Left ventricle myocardium superior (tissue), 1 donor: Measurements from ENCODE around the gene CCR7. TPM values are rescaled to one million over a fixed set of nuclear protein-coding genes. Genes with fewer than 3 reads are reported as not detected.

ENCODE experiments used
- ATAC-seq: fragments of 200-7000 bp; cut with Tn5 transposase; one replicate; pipeline ENCODE4 v1.9.1; 2020; ENCODE audit warnings: mild to moderate bottlenecking, moderate library complexity
- DNase-seq: peaks from one replicate; pipeline ENCODE4 v3.0.0-alpha.2; 2020
- intact Hi-C: fragments of 100-400 bp; cut with micrococcal nuclease; formaldehyde crosslinking; loops from one replicate; pipeline ENCODE4 v1.11.0; 2022
- total RNA-seq: library from RNA; stranded (reverse); fragmentation: NEBNext Ultra II Directional; extraction: Animal tissue kit (Norgen Biotek cat#: 25700); gene quantifications from one replicate; pipeline ENCODE4 v1.2.1, GENCODE V29; 2021
- donor health status: DM: no; HTN: yes; CAD: no; lungs with severe emphysema.

Gene CCR7
- total RNA-seq, 1 donor from 2014 or later, result 0.22 TPM

GRCh38 chr17:40525294-40525693, 40.0 kb downstream of the CCR7 start:
- ATAC-seq (no peak), DNase-seq (no peak)
- intact Hi-C loops, result no loop called here

GRCh38 chr17:40524243-40524965, 40.9 kb downstream of the CCR7 start:
- intact Hi-C loops, result no loop called here
- no peak for ATAC-seq
- no peak for DNase-seq

- DNase-seq, result no peak
- ATAC-seq, result no peak
- intact Hi-C loops, result no loop called here
Measured at GRCh38 chr17:40522961-40523310, 42.3 kb downstream of the CCR7 start.

- intact Hi-C loops, result no loop called here
- ATAC-seq (no peak), DNase-seq (no peak)
Measured at GRCh38 chr17:40522250-40522960, 42.9 kb downstream of the CCR7 start.

- no peak for DNase-seq
- intact Hi-C loops, result no loop called here
- ATAC-seq, result no peak
Measured at GRCh38 chr17:40520991-40521453, 44.2 kb downstream of the CCR7 start.

- intact Hi-C loops, result no loop called here
- no peak for ATAC-seq
- no peak for DNase-seq
Measured at GRCh38 chr17:40519089-40519775, 46.0 kb downstream of the CCR7 start.

GRCh38 chr17:40518401-40519088, 46.7 kb downstream of the CCR7 start:
- intact Hi-C loops, result no loop called here
- no peak for ATAC-seq
- no peak for DNase-seq

- intact Hi-C loops, result no loop called here
- DNase-seq (no peak), ATAC-seq (no peak)
Measured at GRCh38 chr17:40517981-40518380, 47.3 kb downstream of the CCR7 start.

- ATAC-seq, result no peak
- no peak for DNase-seq
- intact Hi-C loops, result no loop called here
Measured at GRCh38 chr17:40517286-40517662, 48.0 kb downstream of the CCR7 start.

- peak; percentile 23 for ATAC-seq
- intact Hi-C loops, result no loop called here
- DNase-seq, result no peak
Measured at GRCh38 chr17:40516581-40517285, 48.5 kb downstream of the CCR7 start.

GRCh38 chr17:40515491-40516041, 49.7 kb downstream of the CCR7 start:
- intact Hi-C loops, result no loop called here
- DNase-seq (no peak), ATAC-seq (no peak)

GRCh38 chr17:40515011-40515410, 50.3 kb downstream of the CCR7 start:
- intact Hi-C loops, result no loop called here
- no peak for ATAC-seq
- DNase-seq, result no peak

- intact Hi-C loops, result no loop called here
- DNase-seq (no peak), ATAC-seq (no peak)
Measured at GRCh38 chr17:40514013-40514875, 51.0 kb downstream of the CCR7 start.

GRCh38 chr17:40511667-40512220, 53.5 kb downstream of the CCR7 start:
- ATAC-seq, result no peak

GRCh38 chr17:40511136-40511535, 54.1 kb downstream of the CCR7 start:
- DNase-seq (no peak), ATAC-seq (no peak)
- intact Hi-C loops, result no loop called here

More at GRCh38 chr17:40511667-40512220, 53.5 kb downstream of the CCR7 start:
- intact Hi-C loops, result no loop called here
- no peak for DNase-seq

- DNase-seq (no peak), ATAC-seq (peak; percentile 23)
- intact Hi-C loops, result no loop called here
Measured at GRCh38 chr17:40510328-40510648, 55.0 kb downstream of the CCR7 start.

GRCh38 chr17:40509626-40510327, 55.5 kb downstream of the CCR7 start:
- ATAC-seq (peak; percentile 38), DNase-seq (no peak)
- intact Hi-C loops, result no loop called here
